K562 (cell line): ENCODE data around the gene NOL8. TPM values are rescaled to one million over a fixed set of nuclear protein-coding genes. Genes with fewer than 3 reads are reported as not detected.

Experiments
- ATAC-seq: fragments of 200-7000 bp; cut with Tn5 transposase; 3 replicates; pipeline ENCODE4 v1.9.1; 2020; ENCODE audit warnings: moderate library complexity
- BruUV-seq: library from RNA; stranded (reverse); fragments of 400-500 nt; replicated peaks from 2 replicates; lab custom pipeline; 2021; lab: Mats Ljungman, UMichigan
- CTCF ChIA-PET: fragments of 300-600 bp; formaldehyde crosslinking; extraction: SDS; loops from one replicate; lab custom pipeline; 2021; ENCODE audit warnings: low intra/inter-chr PET ratio; lab: Yijun Ruan, JAX
- POLR2A ChIA-PET: fragments of 300-600, 350-650 bp; sonication (Branson Sonifier 250); formaldehyde crosslinking; extraction: SDS; loops from one replicate; lab custom pipeline; 2021; ENCODE audit warnings: antibody characterized with exemption, inconsistent platforms; lab: Yijun Ruan, JAX
- DNase-seq, 4 experiments: peaks; one replicate each; pipeline versions ENCODE4 v3.0.0 to v3.0.0-alpha.2; 2011 to 2018; ENCODE audit warnings: low spot score in 3 of 4, mixed read lengths in 3 of 4; ENCODE audit errors: extremely low read depth in 1 of 4
- FAIRE-seq: peaks from 2 replicates; lab custom pipeline; 2011; peaks lifted over from hg19 to GRCh38; lab: Jason Lieb, UNC
- H2AFZ ChIP-seq: 2 replicates; pipeline ENCODE4 v1.6.0; 2011; ENCODE audit warnings: low read depth, low read length, control low read depth, inconsistent platforms
- H3K27ac ChIP-seq: fragments of 200-600 bp; 3 replicates; pipeline ENCODE4 v1.8.0; 2011; ENCODE audit warnings: low read depth, mild to moderate bottlenecking, control low read depth, inconsistent platforms, low read length, moderate library complexity, mixed read lengths; ENCODE audit errors: extremely low read depth
- H3K27me3 ChIP-seq, 2 experiments: fragments of 300-600 bp in 1 of 2; 2 replicates in 1 of 2; 3 replicates in 1 of 2; pipeline versions ENCODE4 v1.6.0 to v1.8.0; 2011; ENCODE audit warnings: inconsistent platforms in 2 of 2, low read length in 2 of 2, mild to moderate bottlenecking in 1 of 2, mixed read lengths in 1 of 2, moderate library complexity in 1 of 2; ENCODE audit not compliant: control insufficient read depth in 2 of 2, insufficient read depth in 2 of 2
- H3K36me3 ChIP-seq: fragments of 300-600 bp; 3 replicates; pipeline ENCODE4 v1.8.0; 2011; ENCODE audit warnings: mild to moderate bottlenecking, low read length, inconsistent platforms; ENCODE audit not compliant: control insufficient read depth, insufficient read depth
- H3K4me1 ChIP-seq, 2 experiments: fragments of 200-600 bp in 1 of 2; replicated peaks in 1 of 2; 2 replicates in 1 of 2; 3 replicates in 1 of 2; pipeline versions ENCODE4 v1.5.1 to v1.8.0; 2011; ENCODE audit warnings: inconsistent platforms in 2 of 2, low read length in 2 of 2, mild to moderate bottlenecking in 1 of 2, mixed read lengths in 1 of 2, moderate library complexity in 1 of 2; ENCODE audit not compliant: control insufficient read depth in 2 of 2, insufficient read depth in 2 of 2
- H3K4me2 ChIP-seq: 2 replicates; pipeline ENCODE4 v1.6.1; 2011; ENCODE audit warnings: low read length, control low read depth, inconsistent platforms, mixed read lengths; ENCODE audit not compliant: insufficient read depth
- H3K4me3 ChIP-seq: fragments of 200-600 bp; sonication (generic), shearing (Covaris generic); 2 replicates; pipeline ENCODE4 v1.5.1; 2016; ENCODE audit warnings: control low read depth, inconsistent platforms
- H3K79me2 ChIP-seq: fragments of 200-600 bp; 3 replicates; pipeline ENCODE4 v1.8.0; 2011; ENCODE audit warnings: low read length, inconsistent platforms; ENCODE audit not compliant: control insufficient read depth, insufficient read depth
- H3K9ac ChIP-seq, 2 experiments: 2 replicates each; pipeline versions ENCODE4 v1.6.0 to v1.6.1; 2011; ENCODE audit warnings: low read depth in 2 of 2, low read length in 2 of 2, control low read depth in 1 of 2, inconsistent platforms in 1 of 2, mild to moderate bottlenecking in 1 of 2, mixed read lengths in 1 of 2; ENCODE audit not compliant: insufficient read depth in 1 of 2
- H3K9me1 ChIP-seq: one replicate; pipeline ENCODE4 v1.6.0; 2011; ENCODE audit warnings: inconsistent platforms, mild to moderate bottlenecking, low read length, moderate library complexity; ENCODE audit not compliant: control insufficient read depth, insufficient read depth
- H3K9me3 ChIP-seq: replicated peaks from 2 replicates; pipeline ENCODE4 v1.5.1; 2011; ENCODE audit warnings: low read depth, low read length, inconsistent platforms; ENCODE audit not compliant: control insufficient read depth, insufficient read depth
- H4K20me1 ChIP-seq: replicated peaks from 2 replicates; pipeline ENCODE4 v1.6.1; 2011; ENCODE audit warnings: low read length, inconsistent platforms, mixed read lengths; ENCODE audit not compliant: control insufficient read depth, insufficient read depth
- ARID3A ChIP-seq: IDR thresholded peaks from 2 replicates; pipeline ENCODE4 v1.6.1; 2012; ENCODE audit warnings: low read depth, low read length, improper control_type of control experiment, borderline replicate concordance
- ATF7 ChIP-seq: fragments of 450-650 bp; IDR thresholded peaks from 2 replicates; pipeline ENCODE4 v1.7.1; 2014; ENCODE audit warnings: mild to moderate bottlenecking, moderate library complexity
- CHD4 ChIP-seq: fragments of 200-600 bp; sonication (generic); IDR thresholded peaks from 3 replicates; pipeline ENCODE4 v1.6.1; 2012; ENCODE audit warnings: low read depth, mild to moderate bottlenecking, mixed read lengths, low read length, inconsistent platforms; ENCODE audit not compliant: insufficient read depth, insufficient replicate concordance, poor library complexity, severe bottlenecking
- MCM2 ChIP-seq: fragments of 450-650 bp; IDR thresholded peaks from 2 replicates; pipeline ENCODE4 v1.6.1; 2017; ENCODE audit warnings: low read depth, mild to moderate bottlenecking
- MEIS2 ChIP-seq: fragments of 450-650 bp; IDR thresholded peaks from 2 replicates; pipeline ENCODE4 v1.6.1; 2014; ENCODE audit warnings: mild to moderate bottlenecking; ENCODE audit not compliant: partially characterized antibody
- PHB ChIP-seq: fragments of 250-450 bp; sonication (Bioruptor Pico); IDR thresholded peaks from 2 replicates; pipeline ENCODE4 v1.5.0; 2021
- POLR2H ChIP-seq: IDR thresholded peaks from 2 replicates; pipeline ENCODE4 v1.6.1; 2016; ENCODE audit warnings: missing genetic modification characterization, low read depth, mild to moderate bottlenecking, control low read depth, missing compliant biosample characterization, moderate library complexity
- PRDM10 ChIP-seq: fragments of 450-650 bp; IDR thresholded peaks from 2 replicates; pipeline ENCODE4 v1.6.1; 2018; ENCODE audit not compliant: partially characterized antibody
- SMARCE1 ChIP-seq: fragments of 450-650 bp; IDR thresholded peaks from 2 replicates; pipeline ENCODE4 v1.7.1; 2016; ENCODE audit warnings: mild to moderate bottlenecking
- TAF7 ChIP-seq: fragments of 450-650 bp; IDR thresholded peaks from 2 replicates; pipeline ENCODE4 v1.6.1; 2016; ENCODE audit warnings: missing genetic modification characterization, missing compliant biosample characterization
- ZKSCAN3 ChIP-seq: fragments of 250-450 bp; sonication (Bioruptor Pico); IDR thresholded peaks from 2 replicates; pipeline ENCODE4 v1.4.0; 2020
- ZNF639 ChIP-seq, 2 experiments: fragments of 200-800 bp in 1 of 2; sonication (Bioruptor generic) in 1 of 2; sonication (generic) in 1 of 2; formaldehyde crosslinking in 1 of 2; IDR thresholded peaks in 1 of 2; conservative IDR thresholded peaks in 1 of 2; 2 replicates each; pipeline versions ENCODE4 v1.5.0 to v1.6.1; 2016 to 2020; ENCODE audit warnings: missing compliant biosample characterization in 1 of 2, missing genetic modification characterization in 1 of 2, missing genetic modification reagents in 1 of 2
- ZNF699 ChIP-seq: fragments of 250-450 bp; sonication (Bioruptor Pico); IDR thresholded peaks from 2 replicates; pipeline ENCODE4 v1.8.0; 2021; ENCODE audit warnings: mild to moderate bottlenecking, moderate library complexity; ENCODE audit not compliant: insufficient replicate concordance
- ZNF77 ChIP-seq: fragments of 250-450 bp; sonication (Bioruptor Pico); IDR thresholded peaks from 2 replicates; pipeline ENCODE4 v1.5.0; 2020
- WGBS: fragments of 100-300 bp; shearing (Covaris generic); methylation state at CpG from one replicate; pipeline ENCODE4 v1.1.6; 2016; ENCODE audit warnings: low coverage, mixed read lengths; ENCODE audit not compliant: insufficient coverage; ENCODE audit errors: missing lambda C conversion rate; 5-methylcytosine and 5-hydroxymethylcytosine counted together
- in situ Hi-C: fragments of 300-500 bp; cut with MboI; formaldehyde crosslinking; loops from 4 replicates; pipeline ENCODE4 v1.15.0; 2018; ENCODE audit warnings: inconsistent platforms, mixed read lengths
- intact Hi-C: fragments of 100-400 bp; cut with micrococcal nuclease; formaldehyde crosslinking; loops from 2 replicates; pipeline ENCODE4 v1.14.2; 2022
- polyA plus RNA-seq, 8 experiments: library from polyadenylated mRNA; depleted of rRNA in 4 of 8; stranded (reverse) in 5 of 8; unstranded in 3 of 8; fragments of >200 nt; fragmentation: Nextera tagmentation in 2 of 8; fragmentation: Illumina TruSeq in 1 of 8; extraction: Ambion mirVana in 2 of 8; extraction: Trizol in 1 of 8; gene quantifications; 2 replicates each; pipeline versions ENCODE4 v1.2.1 to v1.2.3, GENCODE V29; 2011 to 2014; ENCODE audit warnings: inconsistent platforms in 1 of 8, missing spikeins in 1 of 8
- total RNA-seq, 7 experiments: library from RNA; depleted of rRNA in 6 of 7; stranded (reverse); fragments of >200 nt in 6 of 7; fragmentation: Illumina TruSeq in 2 of 7; extraction: Trizol in 2 of 7; gene quantifications; 2 replicates each; pipeline versions ENCODE4 v1.2.1 to v1.2.3, GENCODE V29; 2011 to 2021; ENCODE audit warnings: low replicate concordance in 1 of 7

Gene NOL8
- total and polyA plus RNA-seq, 9 of the 15 experiments (the other 6 are each of a cell fraction or from before 2014, with no cell fraction given), result 51.3 to 91.5 (median 58.7) TPM

- ATAC-seq, result no peak
- H2AFZ ChIP-seq, result no peak overlapping the region
- no peaks in the 10 kb centered on the region for H3K9me3 ChIP-seq
- in situ Hi-C loops (no loop called here), intact Hi-C loops (no loop called here)
- no peaks in the 10 kb centered on the region for H3K27me3 ChIP-seq
- CTCF ChIA-PET, result no interaction called here
- no TSS peak for BruUV-seq
- H3K4me1 ChIP-seq, result peaks cover 0 to 10% of the 10 kb centered on the region in 2 experiments; a peak in 3 of 5 replicates
- H3K9ac ChIP-seq, result no peak overlapping the region
- no peak for FAIRE-seq
- no peak overlapping the region for H3K27ac ChIP-seq
- peaks cover 94% of the 10 kb centered on the region for H3K36me3 ChIP-seq
- no peaks in the 10 kb centered on the region for H3K9me1 ChIP-seq
- no peak for DNase-seq
- POLR2A ChIA-PET, result interaction anchor here (1.2 kb wide), 1 partner anchor 15 kb away, joined by 3 read pairs; the partner anchor contains the start of genes CENPP and NOL8
- H3K79me2 ChIP-seq, result peaks cover 37% of the 10 kb centered on the region
- H3K4me3 ChIP-seq, result no peak overlapping the region
- no peaks in the 10 kb centered on the region; the same call in 1 of the 2 replicates for H4K20me1 ChIP-seq
- H3K4me2 ChIP-seq, result no peak overlapping the region
- WGBS, result 88% methylated on average over 3 of the region's 3 CpGs
- TF ChIP-seq ARID3A (no peak), PHB (CRISPR knock-in tag) (no peak), MEIS2 (no peak), CHD4 (no peak), PRDM10 (no peak), TAF7 (tag) (no peak), ZNF699 (CRISPR knock-in tag) (no peak), ATF7 (no peak), POLR2H (tag) (no peak), SMARCE1 (no peak), ZKSCAN3 (no peak), MCM2 (no peak), ZNF77 (CRISPR knock-in tag) (no peak), ZNF639 (CRISPR knock-in tag; conservative IDR thresholded peaks at IDR 0.05 in 1 of 2, IDR thresholded peaks at IDR 0.05 in 1 of 2) (no peak)
These were observed 14.6 kb downstream of the NOL8 start for GRCh38 chr9:92310562-92310961.
